Heart left ventricle (tissue), 16 donors: ENCODE measurements around the gene CBR1. TPM values are rescaled to one million over a fixed set of nuclear protein-coding genes. Genes with fewer than 3 reads are reported as not detected.
A peak's percentile ranks its signal among the peaks of the same experiment; 100 is the strongest.
"Not testable (repeated sequence)": the region's sequence is repeated elsewhere in the genome, so short reads cannot be mapped to it uniquely, and the experiment has no call there.

ENCODE experiments used
- ATAC-seq, 4 donors: fragments of 200-7000 bp; cut with Tn5 transposase; one replicate each; pipeline ENCODE4 v1.9.1; 2020 to 2022; ENCODE audit warnings: moderate library complexity in 4 of 4, mild to moderate bottlenecking in 3 of 4, moderate number of reproducible peaks in 1 of 4
- DNase-seq, 5 donors: peaks; one replicate each; pipeline ENCODE4 v3.0.0-alpha.2; 2020
- H3K27ac ChIP-seq, 12 donors: fragments of 200-600 bp; sonication (generic) in 4 of 12; one replicate each; pipeline versions ENCODE4 v1.5.0 to v1.8.0; 2016 to 2022; ENCODE audit warnings: mild to moderate bottlenecking in 2 of 12
- H3K27me3 ChIP-seq, 9 donors: fragments of 200-600 bp; sonication (generic) in 2 of 9; one replicate each; pipeline versions ENCODE4 v1.5.1 to v1.8.0; 2016 to 2022; ENCODE audit warnings: mild to moderate bottlenecking in 3 of 9
- H3K36me3 ChIP-seq, 9 donors: fragments of 200-600 bp; sonication (generic) in 2 of 9; one replicate each; pipeline versions ENCODE4 v1.5.0 to v1.8.0; 2018 to 2022; ENCODE audit warnings: mild to moderate bottlenecking in 2 of 9
- H3K4me1 ChIP-seq, 12 donors: fragments of 200-600 bp; sonication (generic) in 4 of 12; one replicate each; pipeline versions ENCODE4 v1.5.0 to v1.8.0; 2016 to 2022; ENCODE audit warnings: mild to moderate bottlenecking in 3 of 12
- H3K4me3 ChIP-seq, 12 donors: fragments of 200-600 bp; sonication (generic) in 4 of 12; one replicate each; pipeline versions ENCODE4 v1.5.0 to v1.8.0; 2017 to 2022; ENCODE audit warnings: mild to moderate bottlenecking in 9 of 12, moderate library complexity in 4 of 12
- H3K9me3 ChIP-seq, 12 donors: fragments of 200-600 bp; sonication (generic) in 4 of 12; one replicate each; pipeline versions ENCODE4 v1.5.0 to v1.8.0; 2016 to 2022; ENCODE audit warnings: mild to moderate bottlenecking in 1 of 12
- POLR2A ChIP-seq, 2 donors: fragments of 450-650 bp; IDR thresholded peaks; one replicate each; pipeline ENCODE4 v1.6.1; 2017; ENCODE audit warnings: antibody characterized with exemption in 2 of 2, mild to moderate bottlenecking in 2 of 2, moderate library complexity in 2 of 2
- WGBS, 4 donors: extraction: QIAGEN DNeasy Blood & Tissue Kit in 2 of 4; methylation state at CpG; one replicate each; pipeline versions ENCODE4 v1.1.5 to v1.1.7; 2013 to 2018; 5-methylcytosine and 5-hydroxymethylcytosine counted together
- intact Hi-C, 10 donors: fragments of 100-400 bp; cut with DNase I; formaldehyde crosslinking; loops; one replicate each; pipeline versions ENCODE4 v1.11.1 to v1.14.2; 2022
- polyA plus RNA-seq, 2 donors: library from polyadenylated mRNA; stranded (reverse); fragments of 200-250 nt; gene quantifications; one replicate each; pipeline ENCODE4 v1.2.3, GENCODE V29; 2013
- total RNA-seq, 9 donors: library from RNA; depleted of rRNA in 2 of 9; stranded (reverse); fragments of >200 nt in 2 of 9; fragmentation: NEBNext Ultra II Directional in 3 of 9; extraction: Animal tissue kit (Norgen Biotek cat#: 25700) in 3 of 9; gene quantifications; one replicate each; pipeline versions ENCODE4 v1.1.0 to v1.2.4, GENCODE V29; 2016 to 2023
- TF ChIP-seq, protein P1 (sequence below), 12 donors: fragments of 200-600 bp; sonication (generic) in 4 of 12; IDR thresholded peaks; one replicate each; pipeline versions ENCODE4 v1.5.0 to v1.8.0; 2018 to 2022; ENCODE audit warnings: antibody characterized with exemption in 12 of 12, mild to moderate bottlenecking in 5 of 12
- donor health status: ischemic (EF 13 %, LVEDD 7.1; RV severe dilation, severe dysfunction).
- donor health status: healthy with polysubstance abuse.
- donor health status: DM: no; HTN: yes; CAD: no.
- donor health status: DM: no; HTN: no; CAD: no.
- donor health status: ischemic (EF 25% LVEDD 6.9; RV normal size, moderate dysfunction).
- donor health status: ischemic (EF 25% LVEDD 5.7; RV mildly dilated, moderate dysfunction).
- donor health status: healthy.
- donor health status: DM: yes; HTN: yes; CAD: no.
- donor health status: ischemic (EF 35%, LVEDD 5.7; RV mildly dilated, moderate dysfunction).
- donor health status: nonischemic (EF 11% LVEDD 7.7; RV severe dilation, severe dysfunction).
- donor health status: DM: yes; HTN: yes; CAD: no.
- donor health status: PGD.
- donor health status: ischemic (EF 29% LVEDD 5.4; RV normal size, mild dysfunction).
- donor health status: nonischemic (EF 23%, LVEDD 6.1; RV moderate dilation, normal function).

CBR1 gene
- total and polyA plus RNA-seq, 11 donors = 11.0 to 69.2 (median 23.7) TPM

DNA sequence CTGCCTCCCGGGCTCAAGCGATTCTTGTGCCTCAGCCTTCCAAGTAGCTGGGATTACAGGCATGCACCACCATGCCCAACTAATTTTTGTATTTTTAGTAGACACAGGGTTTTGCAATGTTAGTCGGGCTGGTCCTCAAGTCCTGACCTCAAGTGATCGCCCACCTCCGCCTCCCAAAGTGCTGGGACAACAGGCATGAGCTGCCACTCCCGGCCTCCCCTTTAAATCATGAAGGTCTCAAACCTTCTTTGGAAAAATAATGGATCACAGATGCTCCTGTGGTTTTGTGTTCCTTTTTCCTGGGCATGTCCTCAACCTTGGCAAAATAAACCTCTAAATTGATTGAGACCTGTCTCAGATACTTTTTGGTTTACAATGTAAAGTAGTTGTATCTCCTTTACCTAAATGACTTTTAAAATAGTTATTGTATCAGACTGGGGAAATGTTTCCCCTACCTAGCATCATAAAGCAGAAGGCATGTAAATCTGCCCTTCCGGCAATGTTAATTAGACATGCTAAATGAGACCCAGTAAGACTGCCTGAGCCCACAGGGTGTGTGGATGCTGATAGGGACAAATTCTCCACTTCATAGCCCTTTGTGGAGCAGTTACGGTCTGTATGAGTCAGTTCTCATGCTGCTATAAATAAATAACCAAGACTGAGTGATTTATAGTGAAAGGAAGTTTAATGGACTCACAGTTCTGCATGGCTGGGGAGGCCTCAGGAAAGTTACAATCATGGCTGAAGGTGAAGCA, 27.8 kb downstream of the CBR1 start:
- peak in 1 of 4 donors; percentile 54 for ATAC-seq
- WGBS, 4 donors = 72 to 83% (median 73%) methylated on average over 8 of the region's 8 CpGs
- TF ChIP-seq POLR2A (IDR thresholded peaks at IDR 0.05) = no peak
- TF ChIP-seq, protein P1, sequence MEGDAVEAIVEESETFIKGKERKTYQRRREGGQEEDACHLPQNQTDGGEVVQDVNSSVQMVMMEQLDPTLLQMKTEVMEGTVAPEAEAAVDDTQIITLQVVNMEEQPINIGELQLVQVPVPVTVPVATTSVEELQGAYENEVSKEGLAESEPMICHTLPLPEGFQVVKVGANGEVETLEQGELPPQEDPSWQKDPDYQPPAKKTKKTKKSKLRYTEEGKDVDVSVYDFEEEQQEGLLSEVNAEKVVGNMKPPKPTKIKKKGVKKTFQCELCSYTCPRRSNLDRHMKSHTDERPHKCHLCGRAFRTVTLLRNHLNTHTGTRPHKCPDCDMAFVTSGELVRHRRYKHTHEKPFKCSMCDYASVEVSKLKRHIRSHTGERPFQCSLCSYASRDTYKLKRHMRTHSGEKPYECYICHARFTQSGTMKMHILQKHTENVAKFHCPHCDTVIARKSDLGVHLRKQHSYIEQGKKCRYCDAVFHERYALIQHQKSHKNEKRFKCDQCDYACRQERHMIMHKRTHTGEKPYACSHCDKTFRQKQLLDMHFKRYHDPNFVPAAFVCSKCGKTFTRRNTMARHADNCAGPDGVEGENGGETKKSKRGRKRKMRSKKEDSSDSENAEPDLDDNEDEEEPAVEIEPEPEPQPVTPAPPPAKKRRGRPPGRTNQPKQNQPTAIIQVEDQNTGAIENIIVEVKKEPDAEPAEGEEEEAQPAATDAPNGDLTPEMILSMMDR (IDR thresholded peaks at IDR 0.05) = no peak

DNA sequence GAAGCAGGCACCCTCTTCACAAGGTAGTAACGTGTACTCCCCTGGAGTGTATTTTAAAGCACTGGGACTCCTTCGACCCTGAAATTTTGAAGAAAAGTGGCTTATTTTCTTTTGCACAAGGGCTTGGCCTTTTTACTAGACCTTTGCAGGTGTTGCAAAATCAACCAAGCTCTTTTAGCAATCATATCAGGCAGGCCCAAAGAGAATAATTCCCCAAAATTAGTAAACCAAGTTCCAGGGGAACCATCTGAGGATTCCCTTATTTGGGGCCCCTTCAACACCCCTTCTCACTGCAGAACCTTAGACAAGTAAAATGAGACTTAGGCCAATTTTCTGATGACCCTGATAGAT, 28.3 kb downstream of the CBR1 start:
- H3K27ac ChIP-seq = no peak overlapping the region
- peaks cover 0 to 12% (median 0%) of the 10 kb centered on the region in 12 donors for H3K9me3 ChIP-seq
- intact Hi-C loops = no loop called here
- H3K36me3 ChIP-seq = no peaks in the 10 kb centered on the region
- ATAC-seq (no peak), DNase-seq (no peak)
- TF ChIP-seq POLR2A (IDR thresholded peaks at IDR 0.05) = no peak
- TF ChIP-seq, protein P1 (IDR thresholded peaks at IDR 0.05) = no peak
- 72 to 80% (median 75%) methylated on average over 2 of the region's 2 CpGs for WGBS, 4 donors
- H3K27me3 ChIP-seq = peaks cover 0 to 42% (median 3%) of the 10 kb centered on the region in 9 donors
- H3K4me3 ChIP-seq = no peak overlapping the region
- H3K4me1 ChIP-seq = no peaks in the 10 kb centered on the region

More for the DNA sequence above, 27.8 kb downstream of the CBR1 start:
- intact Hi-C loops = no loop called here
- Histone ChIP-seq H3K36me3 (no peaks in the 10 kb centered on the region), H3K4me1 (no peaks in the 10 kb centered on the region), H3K27ac (no peak overlapping the region), H3K4me3 (no peak overlapping the region), H3K27me3 (peaks cover 0 to 37% (median 3%) of the 10 kb centered on the region in 9 donors), H3K9me3 (peaks cover 0 to 17% (median 0%) of the 10 kb centered on the region in 12 donors)
- no peak for DNase-seq

DNA sequence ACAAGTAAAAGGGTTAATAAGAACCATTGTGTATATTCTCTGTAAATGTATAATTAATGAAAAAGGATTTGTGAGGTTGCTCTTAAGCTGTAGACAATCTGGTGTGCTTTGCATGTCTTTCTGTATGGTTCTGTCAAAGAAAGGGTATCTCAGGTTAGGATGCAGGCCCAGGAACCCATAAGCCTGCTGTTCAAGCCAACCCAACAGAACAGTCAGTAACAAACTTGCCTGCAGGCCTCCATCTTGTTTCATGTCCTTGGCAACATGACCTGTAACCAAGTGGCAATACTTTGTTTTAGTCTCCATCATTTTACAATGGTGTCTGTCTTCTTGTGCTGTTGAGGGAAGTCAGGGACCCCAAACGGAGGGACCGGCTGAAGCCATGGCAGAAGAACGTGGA, 29.2 kb downstream of the CBR1 start:
- intact Hi-C loops = no loop called here
- ATAC-seq (no peak), DNase-seq (no peak)
- Histone ChIP-seq H3K4me1 (no peaks in the 10 kb centered on the region), H3K27ac (no peak overlapping the region), H3K9me3 (peaks cover 0 to 3% (median 0%) of the 10 kb centered on the region in 12 donors), H3K36me3 (no peaks in the 10 kb centered on the region), H3K27me3 (peaks cover 0 to 48% (median 4%) of the 10 kb centered on the region in 9 donors), H3K4me3 (no peak overlapping the region)
- 95 to 97% (median 97%) methylated on average over 3 of the region's 3 CpGs for WGBS, 4 donors
- TF ChIP-seq, protein P1 (IDR thresholded peaks at IDR 0.05) = no peak
- no peak for TF ChIP-seq POLR2A (IDR thresholded peaks at IDR 0.05)

DNA sequence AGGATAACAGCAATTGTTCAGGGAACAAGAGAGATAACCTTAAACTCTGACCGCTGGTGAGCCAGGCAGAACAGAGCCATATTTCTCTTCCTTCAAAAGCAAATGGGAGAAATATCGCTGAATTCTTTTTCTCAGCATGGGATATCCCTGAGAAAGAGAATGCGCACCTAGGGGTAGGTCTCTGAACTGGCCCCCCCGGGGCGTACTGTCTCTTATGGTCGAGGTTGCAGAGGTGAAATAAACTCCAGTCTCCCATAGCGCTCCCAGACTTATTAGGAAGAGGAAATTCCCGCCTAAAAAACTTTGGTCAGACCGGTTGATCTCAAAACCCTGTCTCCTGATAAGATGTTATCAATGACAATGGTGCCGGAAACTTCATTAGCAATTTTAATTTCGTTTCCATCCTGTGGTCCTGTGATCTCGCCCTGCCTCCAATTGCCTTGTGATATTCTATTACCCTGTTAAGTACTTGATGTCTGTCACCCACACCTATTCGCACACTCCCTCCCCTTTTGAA, 29.9 kb downstream of the CBR1 start:
- not testable (repeated sequence) for H3K9me3 ChIP-seq, H3K36me3 ChIP-seq, DNase-seq, ATAC-seq, H3K4me3 ChIP-seq, H3K4me1 ChIP-seq, H3K27ac ChIP-seq
- intact Hi-C loops = loop anchor here in 2 of 10 donors (5.0 to 10.0 kb wide), 2 partner anchors 37 to 45 kb away; partner anchors contain the start of gene SETD4 (in 1 of the 2)
- WGBS, 4 donors = 34 to 50% (median 43%) methylated on average over 13 of the region's 13 CpGs
- H3K27me3 ChIP-seq = peaks cover 0 to 56% (median 4%) of the 10 kb centered on the region in 9 donors
